HEK293T (cell line): ENCODE data around the gene GPRIN3.

Experiments used
- BHLHE40 ChIP-seq: fragments of 450-650 bp; IDR thresholded peaks from 2 replicates; pipeline ENCODE4 v1.6.1; 2016; ENCODE audit warnings: mild to moderate bottlenecking, moderate library complexity, borderline replicate concordance
- CTBP1 ChIP-seq: fragments of 450-650 bp; IDR thresholded peaks from 2 replicates; pipeline ENCODE4 v1.6.1; 2016; ENCODE audit warnings: borderline replicate concordance
- ELF4 ChIP-seq: fragments of 450-650 bp; IDR thresholded peaks from 2 replicates; pipeline ENCODE4 v1.6.1; 2017; ENCODE audit warnings: antibody characterized with exemption
- FOXA1 ChIP-seq: fragments of 450-650 bp; IDR thresholded peaks from 2 replicates; pipeline ENCODE4 v1.6.1; 2016; ENCODE audit warnings: mild to moderate bottlenecking
- FOXK2 ChIP-seq: fragments of 450-650 bp; IDR thresholded peaks from 2 replicates; pipeline ENCODE4 v1.6.1; 2016; ENCODE audit warnings: mild to moderate bottlenecking
- FOXM1 ChIP-seq: fragments of 450-650 bp; IDR thresholded peaks from 2 replicates; pipeline ENCODE4 v1.6.1; 2017; ENCODE audit warnings: mild to moderate bottlenecking, borderline replicate concordance
- LEF1 ChIP-seq: fragments of 450-650 bp; IDR thresholded peaks from 2 replicates; pipeline ENCODE4 v1.6.1; 2017; ENCODE audit warnings: mild to moderate bottlenecking, borderline replicate concordance
- NFRKB ChIP-seq: fragments of 450-650 bp; IDR thresholded peaks from 2 replicates; pipeline ENCODE4 v1.6.1; 2016; ENCODE audit warnings: mild to moderate bottlenecking, moderate library complexity
- SP1 ChIP-seq: fragments of 450-650 bp; IDR thresholded peaks from 2 replicates; pipeline ENCODE4 v1.6.1; 2017
- SUZ12 ChIP-seq: fragments of 450-650 bp; IDR thresholded peaks from 2 replicates; pipeline ENCODE4 v1.6.1; 2016; ENCODE audit warnings: mild to moderate bottlenecking
- TARDBP ChIP-seq: fragments of 450-650 bp; IDR thresholded peaks from 2 replicates; pipeline ENCODE4 v1.6.1; 2016
- ZNF384 ChIP-seq: fragments of 450-650 bp; IDR thresholded peaks from 2 replicates; pipeline ENCODE4 v1.6.1; 2016
- TF ChIP-seq, protein P1 (sequence below): fragments of 450-650 bp; IDR thresholded peaks from 2 replicates; pipeline ENCODE4 v1.6.1; 2016

DNA sequence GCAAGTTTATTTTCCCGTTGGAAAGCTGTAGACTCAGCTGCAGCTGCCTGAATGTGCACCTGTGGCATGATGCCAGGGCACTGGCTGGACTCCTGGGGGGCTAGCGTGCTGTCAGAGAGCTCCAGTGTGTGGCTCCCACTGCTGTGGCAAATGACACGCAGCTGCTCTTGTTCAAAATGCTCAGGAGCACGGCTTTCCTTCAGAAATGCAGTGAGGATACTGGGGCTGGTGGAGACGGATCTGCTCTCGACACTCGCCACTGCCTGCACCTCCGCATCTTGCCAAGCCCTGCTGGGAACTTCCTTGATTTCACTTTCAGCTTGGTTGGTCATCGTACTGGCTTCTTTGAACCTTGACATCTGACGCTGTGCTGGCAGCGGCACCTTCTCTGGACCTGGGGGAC, 58.7 kb downstream of the GPRIN3 start:
- TF ChIP-seq NFRKB, result no peak
- TF ChIP-seq SP1, result no peak
- no peak for TF ChIP-seq ELF4
- no peak for TF ChIP-seq BHLHE40
- TF ChIP-seq FOXM1, result no peak
- no peak for TF ChIP-seq CTBP1
- TF ChIP-seq, protein P1, sequence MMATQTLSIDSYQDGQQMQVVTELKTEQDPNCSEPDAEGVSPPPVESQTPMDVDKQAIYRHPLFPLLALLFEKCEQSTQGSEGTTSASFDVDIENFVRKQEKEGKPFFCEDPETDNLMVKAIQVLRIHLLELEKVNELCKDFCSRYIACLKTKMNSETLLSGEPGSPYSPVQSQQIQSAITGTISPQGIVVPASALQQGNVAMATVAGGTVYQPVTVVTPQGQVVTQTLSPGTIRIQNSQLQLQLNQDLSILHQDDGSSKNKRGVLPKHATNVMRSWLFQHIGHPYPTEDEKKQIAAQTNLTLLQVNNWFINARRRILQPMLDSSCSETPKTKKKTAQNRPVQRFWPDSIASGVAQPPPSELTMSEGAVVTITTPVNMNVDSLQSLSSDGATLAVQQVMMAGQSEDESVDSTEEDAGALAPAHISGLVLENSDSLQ, result no peak
- no peak for TF ChIP-seq FOXA1
- TF ChIP-seq ZNF384, result no peak
- no peak for TF ChIP-seq LEF1
- no peak for TF ChIP-seq TARDBP
- no peak for TF ChIP-seq SUZ12
- TF ChIP-seq FOXK2, result no peak
